HEK293 (cell line): ENCODE data around the gene CHST9.

ENCODE experiments used
- CTCF ChIA-PET: fragments of 350-600 bp; formaldehyde crosslinking; extraction: SDS; loops from one replicate; lab custom pipeline; 2021; ENCODE audit warnings: antibody characterized with exemption; lab: Yijun Ruan, JAX
- POLR2A ChIA-PET: fragments of 300-600 bp; formaldehyde crosslinking; extraction: SDS; loops from one replicate; lab custom pipeline; 2020; ENCODE audit warnings: antibody characterized with exemption, inconsistent platforms; lab: Yijun Ruan, JAX
- H3K27ac ChIP-seq: fragments of 200-500 bp; sonication (Bioruptor generic); 2 replicates; pipeline ENCODE4 v1.5.1; 2014; ENCODE audit warnings: low read depth, low read length, control low read depth, inconsistent platforms; ENCODE audit errors: extremely low read depth
- H3K36me3 ChIP-seq, 2 experiments: fragments of 200-500 bp in 1 of 2; sonication (Bioruptor generic) in 1 of 2; 1 replicate in 1 of 2; 2 replicates in 1 of 2; pipeline ENCODE4 v1.5.1; 2014 to 2017; ENCODE audit warnings: inconsistent platforms in 2 of 2, low read length in 2 of 2; ENCODE audit not compliant: control insufficient read depth in 2 of 2, insufficient read depth in 1 of 2
- H3K4me1 ChIP-seq: fragments of 200-500 bp; sonication (Bioruptor generic); 2 replicates; pipeline ENCODE4 v1.5.1; 2014; ENCODE audit warnings: mild to moderate bottlenecking, low read length, inconsistent platforms; ENCODE audit not compliant: control insufficient read depth, insufficient read depth
- H3K4me3 ChIP-seq: 2 replicates; pipeline ENCODE4 v1.5.1; 2011; ENCODE audit warnings: low read depth, mild to moderate bottlenecking, control low read depth, low read length, moderate library complexity
- H3K9me3 ChIP-seq: fragments of 200-500 bp; sonication (Bioruptor generic); 2 replicates; pipeline ENCODE4 v1.5.1; 2014; ENCODE audit warnings: low read depth, low read length, inconsistent platforms; ENCODE audit not compliant: control insufficient read depth, insufficient read depth
- GFI1B ChIP-seq: fragments of 450-650 bp; formaldehyde crosslinking; IDR thresholded peaks from 2 replicates; pipeline ENCODE4 v1.5.1; 2016; ENCODE audit warnings: missing biosample characterization, missing genetic modification characterization
- HOXA7 ChIP-seq: sonication (generic); formaldehyde crosslinking; IDR thresholded peaks from 2 replicates; pipeline ENCODE4 v1.8.1; 2022; ENCODE audit warnings: missing genetic modification reagents, borderline replicate concordance
- IKZF3 ChIP-seq: fragments of 450-650 bp; IDR thresholded peaks from 2 replicates; pipeline ENCODE4 v1.5.0; 2018; ENCODE audit warnings: missing biosample characterization, mild to moderate bottlenecking, missing genetic modification characterization, moderate library complexity
- YY2 ChIP-seq: fragments of 450-650 bp; formaldehyde crosslinking; IDR thresholded peaks from 2 replicates; pipeline ENCODE4 v1.5.1; 2016; ENCODE audit warnings: missing biosample characterization, missing genetic modification characterization
- ZNF121 ChIP-seq: fragments of 450-650 bp; formaldehyde crosslinking; IDR thresholded peaks from 2 replicates; pipeline ENCODE4 v1.5.1; 2016; ENCODE audit warnings: missing biosample characterization, missing genetic modification characterization
- ZNF174 ChIP-seq: fragments of 450-650 bp; formaldehyde crosslinking; IDR thresholded peaks from 2 replicates; pipeline ENCODE4 v1.5.0; 2017; ENCODE audit warnings: missing biosample characterization, mild to moderate bottlenecking, missing genetic modification characterization
- ZNF311 ChIP-seq: fragments of 450-650 bp; formaldehyde crosslinking; IDR thresholded peaks from 2 replicates; pipeline ENCODE4 v1.5.1; 2017; ENCODE audit warnings: missing biosample characterization, missing genetic modification characterization, borderline replicate concordance
- ZNF37A ChIP-seq: fragments of 450-650 bp; IDR thresholded peaks from 2 replicates; pipeline ENCODE4 v1.5.1; 2018; ENCODE audit warnings: missing biosample characterization, missing genetic modification characterization
- ZNF394 ChIP-seq: fragments of 450-650 bp; formaldehyde crosslinking; IDR thresholded peaks from 2 replicates; pipeline ENCODE4 v1.5.1; 2016; ENCODE audit warnings: missing biosample characterization, missing genetic modification characterization, mild to moderate bottlenecking, moderate library complexity, borderline replicate concordance
- ZNF423 ChIP-seq: fragments of 450-650 bp; formaldehyde crosslinking; IDR thresholded peaks from 2 replicates; pipeline ENCODE4 v1.5.1; 2016; ENCODE audit warnings: missing biosample characterization, missing genetic modification characterization
- ZNF48 ChIP-seq: fragments of 450-650 bp; formaldehyde crosslinking; IDR thresholded peaks from 2 replicates; pipeline ENCODE4 v1.5.1; 2016; ENCODE audit warnings: missing biosample characterization, missing genetic modification characterization
- ZNF677 ChIP-seq: fragments of 450-650 bp; IDR thresholded peaks from 2 replicates; pipeline ENCODE4 v1.5.0; 2018; ENCODE audit warnings: missing biosample characterization, mild to moderate bottlenecking, missing genetic modification characterization, moderate library complexity
- ZNF707 ChIP-seq: fragments of 450-650 bp; formaldehyde crosslinking; IDR thresholded peaks from 2 replicates; pipeline ENCODE4 v1.5.1; 2016; ENCODE audit warnings: missing biosample characterization, missing genetic modification characterization
- ZNF768 ChIP-seq: fragments of 450-650 bp; formaldehyde crosslinking; IDR thresholded peaks from 2 replicates; pipeline ENCODE4 v1.5.1; 2018; ENCODE audit warnings: missing biosample characterization, mild to moderate bottlenecking, missing genetic modification characterization
- ZNF791 ChIP-seq: fragments of 450-650 bp; formaldehyde crosslinking; IDR thresholded peaks from 2 replicates; pipeline ENCODE4 v1.5.1; 2016; ENCODE audit warnings: missing biosample characterization, missing genetic modification characterization
- ZSCAN16 ChIP-seq: fragments of 450-650 bp; formaldehyde crosslinking; IDR thresholded peaks from 2 replicates; pipeline ENCODE4 v1.5.1; 2016; ENCODE audit warnings: missing biosample characterization, missing genetic modification characterization
- TF ChIP-seq, protein P1 (sequence below): fragments of 450-650 bp; formaldehyde crosslinking; IDR thresholded peaks from 2 replicates; pipeline ENCODE4 v1.5.1; 2016; ENCODE audit warnings: missing biosample characterization, missing genetic modification characterization
- TF ChIP-seq, protein P2 (sequence below): fragments of 450-650 bp; formaldehyde crosslinking; IDR thresholded peaks from 2 replicates; pipeline ENCODE4 v1.5.1; 2016; ENCODE audit warnings: missing biosample characterization, missing genetic modification characterization, borderline replicate concordance
- TF ChIP-seq, protein P3 (sequence below): fragments of 450-650 bp; formaldehyde crosslinking; IDR thresholded peaks from 2 replicates; pipeline ENCODE4 v1.5.1; 2016; ENCODE audit warnings: missing biosample characterization, missing genetic modification characterization
- TF ChIP-seq, protein P4 (sequence below): fragments of 450-650 bp; formaldehyde crosslinking; IDR thresholded peaks from 2 replicates; pipeline ENCODE4 v1.5.1; 2016; ENCODE audit warnings: missing biosample characterization, missing genetic modification characterization, borderline replicate concordance

Gene CHST9

DNA sequence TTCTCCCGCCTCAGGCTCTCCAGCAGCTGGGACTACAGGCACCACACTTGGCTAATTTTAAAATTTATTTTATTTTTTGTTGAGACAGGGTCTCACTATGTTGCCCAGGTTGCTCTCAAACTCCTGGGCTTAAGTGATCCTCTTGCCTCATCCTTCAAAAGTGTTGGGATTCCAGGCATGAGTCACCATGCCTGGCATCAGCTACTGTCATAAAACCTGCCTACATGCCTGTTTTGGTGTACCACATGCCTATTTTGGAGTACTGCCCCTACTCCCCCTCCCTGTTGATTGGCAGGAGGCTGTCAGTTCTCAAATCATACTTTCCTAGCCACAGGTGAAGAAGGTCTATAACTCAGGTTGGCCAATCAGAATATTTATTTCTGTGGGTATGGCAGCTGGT, 64.0 kb downstream of the CHST9 start:
- H3K9me3 ChIP-seq: no peaks in the 10 kb centered on the region
- no peaks in the 10 kb centered on the region for H3K36me3 ChIP-seq
- ChIA-PET CTCF (no interaction called here), POLR2A (no interaction called here)
- H3K4me3 ChIP-seq: no peak overlapping the region
- H3K27ac ChIP-seq: no peak overlapping the region
- TF ChIP-seq ZNF423 (tag by site-specific recombination) (no peak), HOXA7 (CRISPR knock-in tag) (no peak), GFI1B (tag by site-specific recombination) (no peak), ZNF677 (no peak), ZNF174 (tag by site-specific recombination) (no peak), ZNF37A (tag by site-specific recombination) (no peak)
- TF ChIP-seq, protein P1, sequence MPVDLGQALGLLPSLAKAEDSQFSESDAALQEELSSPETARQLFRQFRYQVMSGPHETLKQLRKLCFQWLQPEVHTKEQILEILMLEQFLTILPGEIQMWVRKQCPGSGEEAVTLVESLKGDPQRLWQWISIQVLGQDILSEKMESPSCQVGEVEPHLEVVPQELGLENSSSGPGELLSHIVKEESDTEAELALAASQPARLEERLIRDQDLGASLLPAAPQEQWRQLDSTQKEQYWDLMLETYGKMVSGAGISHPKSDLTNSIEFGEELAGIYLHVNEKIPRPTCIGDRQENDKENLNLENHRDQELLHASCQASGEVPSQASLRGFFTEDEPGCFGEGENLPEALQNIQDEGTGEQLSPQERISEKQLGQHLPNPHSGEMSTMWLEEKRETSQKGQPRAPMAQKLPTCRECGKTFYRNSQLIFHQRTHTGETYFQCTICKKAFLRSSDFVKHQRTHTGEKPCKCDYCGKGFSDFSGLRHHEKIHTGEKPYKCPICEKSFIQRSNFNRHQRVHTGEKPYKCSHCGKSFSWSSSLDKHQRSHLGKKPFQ (tag by site-specific recombination): no peak
- H3K4me1 ChIP-seq: no peaks in the 10 kb centered on the region

DNA sequence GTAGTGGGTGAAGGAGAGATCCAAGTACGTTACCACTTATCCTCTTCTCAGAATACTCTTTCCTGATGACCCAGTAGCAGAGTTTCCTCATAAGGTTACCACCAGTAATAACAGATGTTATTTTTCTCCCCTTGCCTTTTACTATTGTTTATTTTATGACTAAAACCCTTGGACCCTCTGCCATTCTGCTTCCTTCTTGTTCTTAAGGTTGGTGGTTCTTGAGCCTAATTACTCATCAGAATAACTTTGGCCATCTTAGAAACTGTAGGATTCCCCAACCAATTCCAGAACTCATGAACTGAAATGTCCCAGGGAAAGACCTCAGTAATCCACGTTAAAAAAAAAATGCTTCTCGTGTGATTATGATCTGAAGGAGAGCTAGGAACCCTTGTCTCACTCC, 64.9 kb downstream of the CHST9 start:
- Histone ChIP-seq H3K4me3 (no peak overlapping the region), H3K9me3 (no peaks in the 10 kb centered on the region), H3K4me1 (no peaks in the 10 kb centered on the region), H3K27ac (no peak overlapping the region), H3K36me3 (no peaks in the 10 kb centered on the region)
- CTCF ChIA-PET: no interaction called here
- POLR2A ChIA-PET: no interaction called here
- TF ChIP-seq ZSCAN16: no peak
- TF ChIP-seq, protein P2, sequence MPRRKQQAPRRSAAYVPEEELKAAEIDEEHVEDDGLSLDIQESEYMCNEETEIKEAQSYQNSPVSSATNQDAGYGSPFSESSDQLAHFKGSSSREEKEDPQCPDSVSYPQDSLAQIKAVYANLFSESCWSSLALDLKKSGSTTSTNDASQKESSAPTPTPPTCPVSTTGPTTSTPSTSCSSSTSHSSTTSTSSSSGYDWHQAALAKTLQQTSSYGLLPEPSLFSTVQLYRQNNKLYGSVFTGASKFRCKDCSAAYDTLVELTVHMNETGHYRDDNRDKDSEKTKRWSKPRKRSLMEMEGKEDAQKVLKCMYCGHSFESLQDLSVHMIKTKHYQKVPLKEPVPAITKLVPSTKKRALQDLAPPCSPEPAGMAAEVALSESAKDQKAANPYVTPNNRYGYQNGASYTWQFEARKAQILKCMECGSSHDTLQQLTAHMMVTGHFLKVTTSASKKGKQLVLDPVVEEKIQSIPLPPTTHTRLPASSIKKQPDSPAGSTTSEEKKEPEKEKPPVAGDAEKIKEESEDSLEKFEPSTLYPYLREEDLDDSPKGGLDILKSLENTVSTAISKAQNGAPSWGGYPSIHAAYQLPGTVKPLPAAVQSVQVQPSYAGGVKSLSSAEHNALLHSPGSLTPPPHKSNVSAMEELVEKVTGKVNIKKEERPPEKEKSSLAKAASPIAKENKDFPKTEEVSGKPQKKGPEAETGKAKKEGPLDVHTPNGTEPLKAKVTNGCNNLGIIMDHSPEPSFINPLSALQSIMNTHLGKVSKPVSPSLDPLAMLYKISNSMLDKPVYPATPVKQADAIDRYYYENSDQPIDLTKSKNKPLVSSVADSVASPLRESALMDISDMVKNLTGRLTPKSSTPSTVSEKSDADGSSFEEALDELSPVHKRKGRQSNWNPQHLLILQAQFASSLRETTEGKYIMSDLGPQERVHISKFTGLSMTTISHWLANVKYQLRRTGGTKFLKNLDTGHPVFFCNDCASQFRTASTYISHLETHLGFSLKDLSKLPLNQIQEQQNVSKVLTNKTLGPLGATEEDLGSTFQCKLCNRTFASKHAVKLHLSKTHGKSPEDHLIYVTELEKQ: no peak

DNA sequence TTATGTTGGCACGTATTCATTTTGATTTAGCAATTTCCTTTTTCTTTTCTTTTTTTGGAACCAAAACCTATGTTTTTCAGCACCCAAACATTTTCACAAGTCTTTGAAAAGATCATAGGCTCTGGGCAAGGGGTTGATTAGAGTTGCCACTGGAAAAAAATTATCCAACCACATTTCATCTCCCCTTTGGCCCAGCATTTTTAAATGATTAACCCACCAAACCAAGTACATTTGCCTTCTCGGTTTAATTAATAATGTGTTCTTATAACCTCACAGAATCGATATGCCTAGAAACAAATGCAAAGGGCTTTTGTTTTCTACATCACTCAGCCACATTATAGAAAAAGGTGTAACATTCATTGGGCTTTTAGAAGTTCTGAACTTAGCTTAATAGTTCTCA, 66.1 kb downstream of the CHST9 start:
- ChIA-PET CTCF (interaction anchor here (0.6 to 0.8 kb wide), 3 partner anchors 97 to 315 kb away, joined by 3 to 6 read pairs (median 3); no protein-coding TSS in a partner anchor), POLR2A (no interaction called here)
- Histone ChIP-seq H3K4me1 (no peaks in the 10 kb centered on the region), H3K9me3 (no peaks in the 10 kb centered on the region), H3K36me3 (no peaks in the 10 kb centered on the region), H3K4me3 (no peak overlapping the region), H3K27ac (no peak overlapping the region)
- TF ChIP-seq YY2 (tag by site-specific recombination) (no peak), ZNF48 (no peak), ZNF394 (no peak), ZNF311 (tag by site-specific recombination) (no peak), ZNF768 (tag by site-specific recombination) (no peak), ZNF791 (no peak), ZNF707 (no peak), ZNF121 (no peak), IKZF3 (tag by site-specific recombination) (no peak)
- TF ChIP-seq, protein P3, sequence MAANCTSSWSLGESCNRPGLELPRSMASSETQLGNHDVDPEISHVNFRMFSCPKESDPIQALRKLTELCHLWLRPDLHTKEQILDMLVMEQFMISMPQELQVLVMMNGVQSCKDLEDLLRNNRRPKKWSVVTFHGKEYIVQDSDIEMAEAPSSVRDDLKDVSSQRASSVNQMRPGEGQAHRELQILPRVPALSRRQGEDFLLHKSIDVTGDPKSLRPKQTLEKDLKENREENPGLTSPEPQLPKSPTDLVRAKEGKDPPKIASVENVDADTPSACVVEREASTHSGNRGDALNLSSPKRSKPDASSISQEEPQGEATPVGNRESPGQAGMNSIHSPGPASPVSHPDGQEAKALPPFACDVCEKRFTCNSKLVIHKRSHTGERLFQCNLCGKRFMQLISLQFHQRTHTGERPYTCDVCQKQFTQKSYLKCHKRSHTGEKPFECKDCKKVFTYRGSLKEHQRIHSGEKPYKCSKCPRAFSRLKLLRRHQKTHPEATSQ: no peak
- TF ChIP-seq, protein P4, sequence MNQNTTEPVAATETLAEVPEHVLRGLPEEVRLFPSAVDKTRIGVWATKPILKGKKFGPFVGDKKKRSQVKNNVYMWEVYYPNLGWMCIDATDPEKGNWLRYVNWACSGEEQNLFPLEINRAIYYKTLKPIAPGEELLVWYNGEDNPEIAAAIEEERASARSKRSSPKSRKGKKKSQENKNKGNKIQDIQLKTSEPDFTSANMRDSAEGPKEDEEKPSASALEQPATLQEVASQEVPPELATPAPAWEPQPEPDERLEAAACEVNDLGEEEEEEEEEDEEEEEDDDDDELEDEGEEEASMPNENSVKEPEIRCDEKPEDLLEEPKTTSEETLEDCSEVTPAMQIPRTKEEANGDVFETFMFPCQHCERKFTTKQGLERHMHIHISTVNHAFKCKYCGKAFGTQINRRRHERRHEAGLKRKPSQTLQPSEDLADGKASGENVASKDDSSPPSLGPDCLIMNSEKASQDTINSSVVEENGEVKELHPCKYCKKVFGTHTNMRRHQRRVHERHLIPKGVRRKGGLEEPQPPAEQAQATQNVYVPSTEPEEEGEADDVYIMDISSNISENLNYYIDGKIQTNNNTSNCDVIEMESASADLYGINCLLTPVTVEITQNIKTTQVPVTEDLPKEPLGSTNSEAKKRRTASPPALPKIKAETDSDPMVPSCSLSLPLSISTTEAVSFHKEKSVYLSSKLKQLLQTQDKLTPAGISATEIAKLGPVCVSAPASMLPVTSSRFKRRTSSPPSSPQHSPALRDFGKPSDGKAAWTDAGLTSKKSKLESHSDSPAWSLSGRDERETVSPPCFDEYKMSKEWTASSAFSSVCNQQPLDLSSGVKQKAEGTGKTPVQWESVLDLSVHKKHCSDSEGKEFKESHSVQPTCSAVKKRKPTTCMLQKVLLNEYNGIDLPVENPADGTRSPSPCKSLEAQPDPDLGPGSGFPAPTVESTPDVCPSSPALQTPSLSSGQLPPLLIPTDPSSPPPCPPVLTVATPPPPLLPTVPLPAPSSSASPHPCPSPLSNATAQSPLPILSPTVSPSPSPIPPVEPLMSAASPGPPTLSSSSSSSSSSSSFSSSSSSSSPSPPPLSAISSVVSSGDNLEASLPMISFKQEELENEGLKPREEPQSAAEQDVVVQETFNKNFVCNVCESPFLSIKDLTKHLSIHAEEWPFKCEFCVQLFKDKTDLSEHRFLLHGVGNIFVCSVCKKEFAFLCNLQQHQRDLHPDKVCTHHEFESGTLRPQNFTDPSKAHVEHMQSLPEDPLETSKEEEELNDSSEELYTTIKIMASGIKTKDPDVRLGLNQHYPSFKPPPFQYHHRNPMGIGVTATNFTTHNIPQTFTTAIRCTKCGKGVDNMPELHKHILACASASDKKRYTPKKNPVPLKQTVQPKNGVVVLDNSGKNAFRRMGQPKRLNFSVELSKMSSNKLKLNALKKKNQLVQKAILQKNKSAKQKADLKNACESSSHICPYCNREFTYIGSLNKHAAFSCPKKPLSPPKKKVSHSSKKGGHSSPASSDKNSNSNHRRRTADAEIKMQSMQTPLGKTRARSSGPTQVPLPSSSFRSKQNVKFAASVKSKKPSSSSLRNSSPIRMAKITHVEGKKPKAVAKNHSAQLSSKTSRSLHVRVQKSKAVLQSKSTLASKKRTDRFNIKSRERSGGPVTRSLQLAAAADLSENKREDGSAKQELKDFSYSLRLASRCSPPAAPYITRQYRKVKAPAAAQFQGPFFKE (tag by site-specific recombination): no peak
